GM19324 (cell line): Measurements from ENCODE around the gene SNAI3.

Experiments
- ATAC-seq: cut with Tn5 transposase; IDR thresholded peaks from one replicate; pipeline ENCODE4 v1.9.1; 2021; ENCODE audit warnings: mild to moderate bottlenecking, moderate library complexity; ENCODE audit not compliant: unreplicated experiment, low FRiP score

Gene SNAI3

GRCh38 chr16:88639231-88640038 lies 46.9 kb downstream of the SNAI3 start:
- ATAC-seq = no peak

GRCh38 chr16:88638323-88639230 lies 47.7 kb downstream of the SNAI3 start, which contains the start of gene IL17C:
Gene IL17C, plus strand, starts transcription at chr16:88638572. Its CDS starts 70 bp downstream, at chr16:88638642.
- no peak for ATAC-seq

GRCh38 chr16:88636488-88637265 lies 49.6 kb downstream of the SNAI3 start:
- ATAC-seq = no peak

GRCh38 chr16:88635671-88636319 lies 50.5 kb downstream of the SNAI3 start:
- no peak for ATAC-seq

DNA sequence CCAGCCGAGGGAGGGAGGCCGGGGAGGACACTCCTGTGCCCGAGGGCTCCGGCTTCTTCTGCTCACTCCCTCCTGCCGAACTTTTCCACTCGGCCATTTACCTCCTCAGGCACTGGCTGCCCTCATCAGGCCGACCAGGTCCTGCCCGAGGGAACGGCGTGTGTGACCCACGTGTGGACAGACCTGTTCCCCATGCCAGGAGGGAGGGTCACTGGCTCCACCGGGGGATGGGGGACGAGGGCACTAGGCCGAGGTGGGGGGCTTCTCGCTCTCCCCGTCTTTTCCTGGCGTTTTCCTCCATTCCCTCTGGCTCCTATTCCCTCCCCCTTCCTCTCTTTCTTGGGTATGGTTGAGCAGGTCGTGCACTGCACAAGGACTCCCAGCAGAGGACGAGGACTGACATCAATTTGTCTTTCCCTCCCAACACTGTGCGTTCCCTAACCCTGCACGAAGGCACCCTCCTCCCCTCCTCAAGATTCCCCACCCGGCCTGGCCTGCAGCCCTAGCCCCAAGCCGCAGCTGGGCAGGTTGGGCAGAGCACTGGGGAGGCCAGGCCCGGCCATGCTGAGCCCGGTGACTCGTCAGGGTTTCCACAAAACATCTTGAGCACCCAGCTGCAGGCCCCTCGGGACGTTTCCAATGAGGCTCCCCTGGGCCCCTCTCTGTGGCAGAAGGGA lies 51.2 kb downstream of the SNAI3 start:
- no peak for ATAC-seq

DNA sequence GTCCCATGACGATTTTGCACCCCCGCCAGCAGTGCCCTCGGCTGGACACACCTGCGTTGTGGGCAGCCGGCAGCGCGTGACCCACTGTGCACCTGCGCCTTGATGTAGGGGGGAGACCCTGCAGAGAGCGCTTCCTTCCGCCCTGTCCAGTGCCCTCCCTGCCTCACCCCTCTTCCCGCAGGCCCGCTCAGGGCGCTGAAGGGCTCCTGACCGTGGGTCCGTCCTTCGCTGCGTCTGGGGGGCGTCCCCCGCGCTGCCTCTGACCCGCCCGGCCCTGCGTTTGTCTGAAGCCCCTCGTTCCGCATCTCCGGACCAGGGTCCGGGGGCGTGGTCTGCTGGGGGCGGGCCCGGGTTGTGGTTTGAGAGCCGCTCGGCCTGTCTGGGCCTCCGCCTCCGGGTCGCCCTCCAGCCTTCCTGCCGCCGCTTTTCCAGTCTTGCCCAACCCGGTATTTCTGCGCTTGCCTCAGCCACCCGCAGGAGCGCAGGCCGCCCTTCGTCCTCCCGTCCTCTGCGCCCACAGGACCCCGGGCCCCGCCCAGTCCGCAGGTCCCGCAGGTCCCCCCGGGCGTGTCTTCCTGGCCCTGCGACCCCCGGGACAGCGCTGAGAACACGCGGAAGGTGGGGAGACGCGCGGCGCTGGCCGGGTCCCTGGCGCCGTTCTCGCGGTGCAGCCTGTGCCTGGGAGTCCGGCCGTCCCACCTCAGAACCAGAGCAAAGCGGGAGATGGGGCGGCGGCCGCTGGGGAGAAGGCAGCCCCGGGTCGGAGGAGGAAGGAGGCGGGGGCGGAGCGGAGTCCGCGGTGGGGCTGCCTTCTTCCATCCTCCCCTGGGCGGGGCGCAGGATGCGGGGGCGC lies 51.9 kb downstream of the SNAI3 start:
- ATAC-seq = peak; percentile 35

DNA sequence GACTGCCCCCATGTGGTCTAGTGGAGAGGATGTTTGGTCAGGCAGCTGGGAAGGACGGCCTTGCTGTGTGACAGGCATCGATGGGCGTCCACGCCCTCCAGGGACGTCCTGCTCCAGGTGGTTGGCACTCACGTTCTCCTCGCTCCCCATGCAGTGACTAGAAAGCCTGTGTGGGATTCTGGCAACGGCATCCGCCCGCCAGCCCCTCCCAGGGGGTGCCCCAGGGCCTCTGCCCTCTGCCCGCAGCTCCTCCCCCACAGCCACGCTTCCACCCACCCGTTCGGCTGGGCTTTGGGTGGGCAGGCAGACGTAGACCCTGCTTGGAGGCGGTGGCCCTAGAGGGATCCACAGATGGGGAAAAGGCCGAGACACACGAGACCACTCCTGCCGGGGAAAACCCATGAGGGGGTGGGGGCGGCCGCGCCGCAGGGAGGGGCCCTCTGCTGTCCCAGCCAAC lies 52.6 kb downstream of the SNAI3 start:
- peak; percentile 16 for ATAC-seq

- ATAC-seq = no peak
Measured at GRCh38 chr16:88632587-88632930, 53.7 kb downstream of the SNAI3 start.

GRCh38 chr16:88631920-88632586 lies 54.3 kb downstream of the SNAI3 start:
- ATAC-seq = no peak

GRCh38 chr16:88631384-88631783 lies 54.9 kb downstream of the SNAI3 start:
- ATAC-seq = no peak

- no peak for ATAC-seq
Measured at GRCh38 chr16:88630941-88631340, 55.4 kb downstream of the SNAI3 start.

- ATAC-seq = no peak
Measured at GRCh38 chr16:88630433-88630832, 55.9 kb downstream of the SNAI3 start.

GRCh38 chr16:88629835-88630234 lies 56.5 kb downstream of the SNAI3 start:
- ATAC-seq = no peak

GRCh38 chr16:88628512-88628974 lies 57.8 kb downstream of the SNAI3 start:
- ATAC-seq = no peak
